Suprapubic skin (tissue), 4 donors: ENCODE data around the gene FAM149A. TPM values are rescaled to one million over a fixed set of nuclear protein-coding genes. Genes with fewer than 3 reads are reported as not detected.
A peak's percentile ranks its signal among the peaks of the same experiment; 100 is the strongest.

Source experiments
- DNase-seq, 2 donors: peaks; one replicate each; pipeline ENCODE4 v3.0.0-alpha.2; 2019; ENCODE audit warnings: low spot score in 2 of 2
- H3K27ac ChIP-seq: fragments of 200-600 bp; sonication (generic); one replicate; pipeline ENCODE4 v1.5.1; 2019
- H3K27me3 ChIP-seq: fragments of 200-600 bp; sonication (generic); one replicate; pipeline ENCODE4 v1.5.1; 2019
- H3K36me3 ChIP-seq: fragments of 200-600 bp; sonication (generic); one replicate; pipeline ENCODE4 v1.5.1; 2019
- H3K4me1 ChIP-seq: fragments of 200-600 bp; sonication (generic); one replicate; pipeline ENCODE4 v1.5.1; 2019
- H3K4me3 ChIP-seq: fragments of 200-600 bp; sonication (generic); one replicate; pipeline ENCODE4 v1.5.1; 2019; ENCODE audit warnings: mild to moderate bottlenecking
- H3K9me3 ChIP-seq: fragments of 200-600 bp; sonication (generic); one replicate; pipeline ENCODE4 v1.5.1; 2019
- EP300 ChIP-seq: sonication (generic); formaldehyde crosslinking; IDR thresholded peaks from one replicate; pipeline ENCODE4 v1.6.1; 2017; ENCODE audit warnings: antibody characterized with exemption
- POLR2A ChIP-seq, 2 donors: fragments of 450-650 bp; IDR thresholded peaks; one replicate each; pipeline ENCODE4 v1.6.1; 2017; ENCODE audit warnings: antibody characterized with exemption in 2 of 2, mild to moderate bottlenecking in 2 of 2, moderate library complexity in 2 of 2
- POLR2AphosphoS5 ChIP-seq, 3 donors: sonication (generic); formaldehyde crosslinking; IDR thresholded peaks; one replicate each; pipeline ENCODE4 v1.6.1; 2017; ENCODE audit warnings: antibody characterized with exemption in 3 of 3
- WGBS: methylation state at CpG from one replicate; pipeline ENCODE4 v1.1.5; 2018; 5-methylcytosine and 5-hydroxymethylcytosine counted together
- total RNA-seq, 4 donors: library from RNA; depleted of rRNA; stranded (reverse); fragments of >200 nt; gene quantifications; one replicate each; pipeline ENCODE4 v1.1.0, GENCODE V29; 2016
- TF ChIP-seq, protein P1 (sequence below), 2 donors: fragments of 200-600 bp in 1 of 2; fragments of 450-650 bp in 1 of 2; sonication (generic) in 1 of 2; IDR thresholded peaks; one replicate each; pipeline ENCODE4 v1.5.1; 2016 to 2019; ENCODE audit warnings: antibody characterized with exemption in 2 of 2, mild to moderate bottlenecking in 1 of 2, moderate library complexity in 1 of 2

FAM149A gene
- total RNA-seq: 1 to 10 TPM; 2.9 to 4.3 (median 3.8) TPM

GRCh38 chr4:186104114-186104889 is at the start of gene FAM149A:
TSS of gene FAM149A (plus strand) at chr4:186104704.
- TF ChIP-seq, protein P1, sequence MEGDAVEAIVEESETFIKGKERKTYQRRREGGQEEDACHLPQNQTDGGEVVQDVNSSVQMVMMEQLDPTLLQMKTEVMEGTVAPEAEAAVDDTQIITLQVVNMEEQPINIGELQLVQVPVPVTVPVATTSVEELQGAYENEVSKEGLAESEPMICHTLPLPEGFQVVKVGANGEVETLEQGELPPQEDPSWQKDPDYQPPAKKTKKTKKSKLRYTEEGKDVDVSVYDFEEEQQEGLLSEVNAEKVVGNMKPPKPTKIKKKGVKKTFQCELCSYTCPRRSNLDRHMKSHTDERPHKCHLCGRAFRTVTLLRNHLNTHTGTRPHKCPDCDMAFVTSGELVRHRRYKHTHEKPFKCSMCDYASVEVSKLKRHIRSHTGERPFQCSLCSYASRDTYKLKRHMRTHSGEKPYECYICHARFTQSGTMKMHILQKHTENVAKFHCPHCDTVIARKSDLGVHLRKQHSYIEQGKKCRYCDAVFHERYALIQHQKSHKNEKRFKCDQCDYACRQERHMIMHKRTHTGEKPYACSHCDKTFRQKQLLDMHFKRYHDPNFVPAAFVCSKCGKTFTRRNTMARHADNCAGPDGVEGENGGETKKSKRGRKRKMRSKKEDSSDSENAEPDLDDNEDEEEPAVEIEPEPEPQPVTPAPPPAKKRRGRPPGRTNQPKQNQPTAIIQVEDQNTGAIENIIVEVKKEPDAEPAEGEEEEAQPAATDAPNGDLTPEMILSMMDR (IDR thresholded peaks at IDR 0.05): no peak
- no peak for TF ChIP-seq POLR2A (IDR thresholded peaks at IDR 0.05)
- TF ChIP-seq POLR2AphosphoS5 (IDR thresholded peaks at IDR 0.05): no peak
- no peak for TF ChIP-seq EP300
- DNase-seq: no peak
- Histone ChIP-seq H3K27me3 (peaks cover 8% of the 10 kb centered on the region), H3K4me3 (peak within 1 kb of the TSS; percentile 65), H3K27ac (no peak within 1 kb of the TSS), H3K9me3 (no peaks in the 10 kb centered on the region), H3K4me1 (peaks cover 16% of the 10 kb centered on the region), H3K36me3 (no peaks in the 10 kb centered on the region)
- WGBS: 56% methylated on average over 13 of the region's 57 CpGs

- no peak overlapping the region for H3K27ac ChIP-seq
- no peak for DNase-seq
- H3K4me1 ChIP-seq: no peaks in the 10 kb centered on the region
- WGBS: 84% methylated on average over 6 of the region's 6 CpGs
- no peaks in the 10 kb centered on the region for H3K36me3 ChIP-seq
- no peak for TF ChIP-seq POLR2AphosphoS5 (IDR thresholded peaks at IDR 0.05)
- TF ChIP-seq, protein P1 (IDR thresholded peaks at IDR 0.05): no peak
- TF ChIP-seq EP300: no peak
- TF ChIP-seq POLR2A (IDR thresholded peaks at IDR 0.05): no peak
- H3K27me3 ChIP-seq: no peaks in the 10 kb centered on the region
- H3K4me3 ChIP-seq: no peak overlapping the region
- H3K9me3 ChIP-seq: no peaks in the 10 kb centered on the region
These were observed 46.1 kb upstream of the FAM149A start for GRCh38 chr4:186058253-186058979.

DNA sequence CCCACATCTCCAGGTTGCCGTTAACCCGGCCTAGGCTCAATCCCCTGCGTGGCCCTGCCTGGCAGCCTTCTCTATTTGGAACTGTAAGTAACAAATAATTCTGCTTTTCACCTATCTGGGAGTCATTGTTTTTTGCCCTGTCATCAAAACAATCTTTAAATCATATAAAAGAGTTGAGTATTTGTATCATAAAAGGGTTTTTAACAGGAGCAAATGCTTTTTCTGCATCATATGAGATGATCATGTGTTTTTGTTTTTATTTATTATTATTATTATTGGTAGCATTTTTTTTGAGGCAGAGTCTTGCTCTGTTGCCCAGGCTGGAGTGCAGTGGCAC is 45.6 kb upstream of the FAM149A start:
- no peaks in the 10 kb centered on the region for H3K9me3 ChIP-seq
- no peak for DNase-seq
- no peak overlapping the region for H3K27ac ChIP-seq
- TF ChIP-seq POLR2A (IDR thresholded peaks at IDR 0.05) (no peak), POLR2AphosphoS5 (IDR thresholded peaks at IDR 0.05) (no peak), EP300 (no peak)
- TF ChIP-seq, protein P1 (IDR thresholded peaks at IDR 0.05): no peak
- H3K27me3 ChIP-seq: no peaks in the 10 kb centered on the region
- WGBS: 75% methylated on average over 3 of the region's 3 CpGs
- no peak overlapping the region for H3K4me3 ChIP-seq
- no peaks in the 10 kb centered on the region for H3K36me3 ChIP-seq
- no peaks in the 10 kb centered on the region for H3K4me1 ChIP-seq

DNA sequence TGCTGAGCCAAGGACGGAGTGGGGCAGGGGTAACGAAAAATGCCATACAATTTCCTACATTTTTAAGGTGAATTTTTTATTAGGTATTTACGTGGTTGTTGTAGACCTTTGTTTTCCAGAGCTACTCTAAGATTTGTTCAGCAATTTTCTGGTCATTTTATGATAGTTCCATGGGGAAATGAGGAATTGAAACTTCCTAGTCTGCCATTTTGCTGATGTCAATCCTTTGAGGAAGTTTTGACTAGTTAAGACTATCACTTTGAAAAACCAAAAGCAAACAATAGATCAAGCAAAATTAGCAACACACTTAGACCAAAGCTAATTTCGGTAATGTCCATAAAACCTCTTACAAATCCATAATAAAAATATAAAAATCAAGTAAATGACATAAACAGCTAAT is 42.6 kb upstream of the FAM149A start:
- DNase-seq: no peak
- TF ChIP-seq EP300 (no peak), POLR2AphosphoS5 (IDR thresholded peaks at IDR 0.05) (no peak), POLR2A (IDR thresholded peaks at IDR 0.05) (no peak)
- TF ChIP-seq, protein P1 (IDR thresholded peaks at IDR 0.05): no peak
- no peaks in the 10 kb centered on the region for H3K9me3 ChIP-seq
- H3K27ac ChIP-seq: no peak overlapping the region
- H3K4me1 ChIP-seq: no peaks in the 10 kb centered on the region
- H3K4me3 ChIP-seq: no peak overlapping the region
- WGBS: 88% methylated on average over 4 of the region's 4 CpGs
- H3K36me3 ChIP-seq: no peaks in the 10 kb centered on the region
- H3K27me3 ChIP-seq: no peaks in the 10 kb centered on the region

DNA sequence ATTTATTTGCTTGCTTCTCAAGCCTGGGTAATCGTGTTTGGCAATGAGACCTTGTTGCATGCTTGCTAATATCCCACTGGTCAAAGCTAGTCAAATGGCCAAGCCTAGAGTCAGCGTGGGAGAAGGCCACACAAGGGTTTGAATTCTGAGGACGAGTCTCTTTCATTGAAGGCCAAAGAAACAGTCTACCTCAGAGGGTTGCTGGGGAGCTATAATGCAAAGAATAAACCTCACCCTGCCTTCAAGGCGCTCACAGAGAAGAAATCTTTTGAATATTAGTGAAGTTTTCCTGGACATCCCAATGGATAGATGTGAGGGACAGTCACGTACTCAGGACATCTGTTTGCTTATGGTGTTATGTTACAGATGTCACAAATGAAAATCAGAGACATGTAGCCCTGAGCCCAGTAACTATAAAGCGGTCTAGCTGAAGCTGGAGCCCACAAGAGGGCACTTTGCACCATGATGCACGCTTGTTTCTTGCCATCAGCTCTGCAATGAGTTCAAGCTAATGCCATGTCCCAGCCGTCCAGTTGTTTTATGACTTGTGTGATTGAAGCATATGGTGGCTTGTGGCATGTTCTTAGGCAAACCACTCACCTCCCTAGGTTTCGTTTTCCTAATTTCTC is 36.6 kb upstream of the FAM149A start:
- peak in 1 of 2 donors; percentile 74 for DNase-seq
- H3K4me3 ChIP-seq: peak overlapping the region; percentile 57
- TF ChIP-seq, protein P1 (IDR thresholded peaks at IDR 0.05): peak in 1 of 2 donors; percentile 26
- no peak for TF ChIP-seq POLR2A (IDR thresholded peaks at IDR 0.05)
- TF ChIP-seq EP300: no peak
- H3K27ac ChIP-seq: no peak overlapping the region
- H3K4me1 ChIP-seq: peaks cover 4% of the 10 kb centered on the region
- H3K9me3 ChIP-seq: no peaks in the 10 kb centered on the region
- no peaks in the 10 kb centered on the region for H3K36me3 ChIP-seq
- no peaks in the 10 kb centered on the region for H3K27me3 ChIP-seq
- 45% methylated on average over 9 of the region's 9 CpGs for WGBS
